Ramos (cell line): Measurements from ENCODE around the gene ZNF776.
"Not testable (repeated sequence)": the region's sequence is repeated elsewhere in the genome, so short reads cannot be mapped to it uniquely, and the experiment has no call there.

Experiments used
- in situ Hi-C: fragments of 300-500 bp; cut with MboI; formaldehyde crosslinking; loops from one replicate; pipeline ENCODE4 v1.14.3; 2022; ENCODE audit warnings: low sequenced_read_pairs; ENCODE audit not compliant: unreplicated experiment

The ZNF776 gene

GRCh38 chr19:57746580-57747471 lies at the start of gene ZNF776:
ZNF776 (plus strand) TSS chr19:57746815; CDS start chr19:57747059, 244 bp downstream.
- in situ Hi-C loops = no loop called here

- in situ Hi-C loops = no loop called here
These were observed 45.0 kb upstream of the ZNF776 start for GRCh38 chr19:57701625-57702024.

DNA sequence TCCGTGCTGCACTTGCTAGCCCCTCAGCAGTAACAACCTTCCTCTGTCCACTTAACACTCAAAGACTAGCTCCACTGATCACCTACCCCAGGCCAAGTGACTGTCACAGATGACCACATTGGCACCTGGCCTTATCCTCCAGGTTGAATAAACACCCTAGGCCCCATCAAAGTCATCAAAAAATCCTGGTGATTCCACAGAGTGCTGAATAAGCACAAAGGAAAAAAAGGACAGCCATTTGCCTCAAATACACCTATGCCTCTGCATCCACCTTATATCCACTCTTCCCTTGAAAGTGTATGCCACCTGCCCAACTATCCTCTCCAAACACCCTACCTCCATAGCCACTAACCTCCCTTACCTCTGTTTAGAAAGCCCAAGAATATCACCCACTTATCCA lies 40.3 kb upstream of the ZNF776 start:
- in situ Hi-C loops = no loop called here

GRCh38 chr19:57708641-57709361 lies 37.8 kb upstream of the ZNF776 start, which contains the start of gene ZNF154:
ZNF154 (minus strand) TSS chr19:57709204; CDS start chr19:57708971, 233 bp downstream.
- in situ Hi-C loops = no loop called here

- in situ Hi-C loops = no loop called here
These were observed 37.0 kb upstream of the ZNF776 start for GRCh38 chr19:57709616-57710015.

GRCh38 chr19:57712222-57712621 lies 34.4 kb upstream of the ZNF776 start:
- in situ Hi-C loops = no loop called here

DNA sequence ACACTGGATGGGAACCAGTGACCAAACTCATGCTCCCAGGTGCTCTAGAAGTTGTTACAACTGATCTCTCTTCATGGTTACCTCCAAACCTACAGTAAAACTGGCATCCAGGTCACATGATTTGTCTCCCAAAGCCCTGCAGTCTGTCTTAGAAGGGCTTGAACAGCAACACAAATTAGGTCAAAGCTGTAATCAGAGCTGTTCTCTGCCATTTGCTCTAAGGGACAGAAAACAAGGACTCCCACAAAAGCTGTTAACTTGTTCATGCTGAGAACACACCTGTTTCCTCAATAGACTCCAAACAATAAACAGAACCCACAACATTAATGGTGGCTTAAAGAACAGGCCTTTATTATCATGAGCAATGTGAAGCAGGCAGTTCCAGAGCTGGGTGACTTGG lies 27.2 kb upstream of the ZNF776 start:
- in situ Hi-C loops = no loop called here

GRCh38 chr19:57719901-57720519 lies 26.6 kb upstream of the ZNF776 start:
- in situ Hi-C loops = no loop called here

- in situ Hi-C loops = no loop called here
These were observed 25.7 kb upstream of the ZNF776 start for GRCh38 chr19:57720878-57721277.

DNA sequence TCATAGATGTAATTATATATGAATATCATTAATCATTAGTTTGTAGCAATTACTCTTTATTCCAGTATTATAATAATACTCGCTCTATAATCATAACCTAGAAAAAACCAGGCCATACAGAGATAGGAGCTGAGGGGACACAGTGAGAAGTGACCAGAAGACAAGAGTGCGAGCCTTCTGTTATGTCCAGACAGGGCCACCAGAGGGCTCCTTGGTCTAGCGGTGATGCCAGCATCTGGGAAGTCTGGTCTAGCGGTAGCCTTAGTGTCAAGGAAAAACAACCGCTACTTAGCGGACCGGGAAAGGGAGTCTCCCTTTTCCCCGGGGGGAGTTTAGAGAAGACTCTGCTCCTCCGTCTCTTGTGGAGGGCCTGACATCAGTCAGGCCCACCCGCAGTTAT lies 8.3 kb upstream of the ZNF776 start:
- in situ Hi-C loops = not testable (repeated sequence)

GRCh38 chr19:57738770-57739169 lies 7.8 kb upstream of the ZNF776 start:
- in situ Hi-C loops = not testable (repeated sequence)

DNA sequence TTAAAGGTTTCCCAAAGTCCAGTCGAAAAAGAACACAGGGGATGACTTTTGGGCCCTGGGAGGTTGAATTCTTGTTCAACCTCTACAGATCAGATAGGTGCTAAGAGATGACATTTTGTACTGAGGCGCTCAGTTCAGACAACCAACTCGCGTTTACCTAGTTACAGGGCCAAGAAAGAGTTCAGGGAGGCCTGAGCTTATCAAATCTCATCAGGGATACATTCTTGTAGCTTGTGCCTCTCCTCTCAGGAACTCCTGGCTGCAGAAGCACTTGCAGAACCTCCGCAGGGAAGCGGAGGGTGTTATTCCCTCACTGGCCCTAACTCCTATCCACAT lies 825 bp downstream of the ZNF776 start:
- in situ Hi-C loops = no loop called here

DNA sequence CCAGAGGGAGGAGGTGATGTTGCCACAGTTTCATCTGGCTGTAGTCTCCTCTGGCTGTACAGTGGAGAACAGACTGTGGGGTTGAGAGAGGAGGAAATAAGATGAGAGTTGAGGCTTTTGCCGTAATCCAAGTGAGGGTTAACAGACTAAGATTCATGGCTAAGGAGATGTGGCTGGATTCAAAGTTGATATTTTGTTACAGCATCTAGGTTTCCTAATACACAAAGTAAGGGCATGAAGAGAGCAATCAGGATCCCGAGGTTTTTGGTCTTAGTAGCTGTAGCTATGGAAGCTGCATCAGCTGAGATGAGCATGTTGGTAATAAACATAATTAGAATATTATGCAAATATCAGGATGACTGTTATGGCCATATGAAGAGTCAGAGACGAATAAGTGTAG lies 1.4 kb downstream of the ZNF776 start:
- in situ Hi-C loops = no loop called here

DNA sequence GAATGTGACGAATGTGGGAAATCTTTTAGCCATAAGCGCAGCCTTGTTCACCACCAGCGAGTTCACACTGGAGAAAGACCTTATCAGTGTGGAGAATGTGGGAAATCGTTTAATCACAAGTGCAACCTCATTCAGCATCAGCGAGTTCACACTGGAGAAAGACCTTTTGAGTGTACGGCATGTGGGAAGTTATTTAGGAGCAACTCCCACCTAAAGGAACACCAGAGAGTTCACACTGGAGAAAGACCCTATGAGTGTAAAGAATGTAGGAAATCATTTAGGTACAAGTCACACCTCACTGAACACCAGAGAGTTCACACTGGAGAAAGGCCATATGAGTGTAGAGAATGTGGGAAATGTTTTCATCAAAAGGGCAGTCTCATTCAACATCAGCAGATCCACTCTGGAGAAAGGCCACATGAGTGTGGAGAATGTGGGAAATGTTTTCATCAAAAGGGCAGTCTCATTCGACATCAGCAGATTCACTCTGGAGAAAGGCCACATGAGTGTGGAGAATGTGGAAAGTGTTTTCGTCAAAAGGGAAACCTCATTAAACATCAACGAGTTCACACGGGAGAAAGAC lies 7.6 kb downstream of the ZNF776 start:
- in situ Hi-C loops = no loop called here

- in situ Hi-C loops = no loop called here
These were observed 8.4 kb downstream of the ZNF776 start for GRCh38 chr19:57755031-57755430.

DNA sequence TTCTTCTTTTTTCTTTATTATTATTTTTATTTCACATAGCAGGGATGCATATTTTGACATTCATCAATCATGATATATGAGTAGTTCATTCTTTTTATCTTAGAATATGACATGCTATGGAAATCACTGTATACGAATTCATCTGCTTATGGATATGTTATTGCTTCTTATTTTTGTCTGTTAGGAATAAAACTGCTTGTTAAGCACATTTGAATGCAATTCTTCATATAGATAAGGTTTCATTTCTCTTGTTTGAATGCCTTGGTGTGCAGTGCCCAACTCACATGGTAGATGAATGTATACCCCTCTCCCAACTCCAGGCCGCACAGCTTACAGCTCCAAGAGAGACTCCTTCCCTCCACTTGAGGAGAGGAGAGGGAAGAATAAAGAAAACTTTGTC lies 11.3 kb downstream of the ZNF776 start:
- in situ Hi-C loops = no loop called here

- in situ Hi-C loops = no loop called here
These were observed 12.5 kb downstream of the ZNF776 start for GRCh38 chr19:57759096-57759495.

DNA sequence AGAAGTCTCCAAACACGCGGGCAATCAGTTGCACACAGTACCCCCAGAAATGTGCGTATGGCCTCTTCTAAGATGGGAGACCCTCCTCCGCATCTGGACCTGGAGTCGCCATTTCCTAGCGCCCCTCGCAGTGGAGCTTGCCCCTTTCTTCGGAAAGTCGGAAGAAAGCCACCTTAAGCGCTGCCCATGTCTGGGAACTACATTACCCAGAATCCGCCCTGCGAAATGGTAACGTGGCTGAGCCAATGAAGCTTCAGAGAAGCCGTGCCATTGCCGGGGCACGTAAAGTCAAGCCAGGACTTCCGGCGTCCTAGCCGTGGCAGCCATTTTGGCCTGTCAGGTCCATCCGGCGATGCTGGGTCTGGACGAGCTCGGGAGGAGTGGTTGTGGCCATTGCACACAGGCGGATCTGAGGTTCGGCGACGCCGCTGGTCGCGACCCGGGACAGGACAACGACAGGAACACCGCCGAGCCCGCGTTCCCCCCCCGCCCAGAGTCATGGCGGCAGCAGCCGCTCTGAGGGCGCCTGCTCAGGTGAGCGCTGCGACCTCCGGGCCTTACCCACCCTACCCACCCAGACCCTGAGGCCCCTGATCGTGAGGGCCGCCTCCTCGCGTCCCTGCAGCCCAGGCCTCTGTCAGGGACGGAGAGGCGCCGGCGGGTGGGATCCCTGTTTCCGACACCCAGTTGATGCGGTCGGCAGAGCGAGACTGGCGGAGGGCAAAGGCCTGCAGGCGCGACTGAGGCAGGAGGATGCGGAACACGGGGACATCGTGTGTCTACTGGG lies 22.9 kb downstream of the ZNF776 start, which contains the start of gene ZNF586:
ZNF586 (plus strand) TSS at position 332 of the 787 bp plus-strand sequence; CDS start at position 499, 167 bp downstream.
- in situ Hi-C loops = no loop called here

DNA sequence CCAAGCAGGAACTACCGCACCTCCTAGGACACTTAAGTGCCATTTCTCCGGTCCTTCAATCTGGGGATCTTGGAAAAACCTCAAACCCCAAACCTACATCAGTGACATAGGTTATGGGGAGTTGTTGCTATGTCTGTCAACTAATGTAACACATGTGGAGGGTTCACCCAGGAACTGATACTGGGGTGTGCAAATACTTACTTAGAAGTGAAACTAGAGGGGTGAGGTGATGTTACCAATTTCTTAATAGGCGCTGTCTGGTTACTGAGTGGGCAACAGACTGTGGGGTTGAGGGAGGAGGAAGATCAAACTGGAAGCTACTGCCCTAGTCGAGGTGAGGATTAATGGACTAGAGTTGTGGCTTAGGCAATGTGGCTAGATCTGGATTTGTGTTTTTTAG lies 24.8 kb downstream of the ZNF776 start:
- in situ Hi-C loops = no loop called here

DNA sequence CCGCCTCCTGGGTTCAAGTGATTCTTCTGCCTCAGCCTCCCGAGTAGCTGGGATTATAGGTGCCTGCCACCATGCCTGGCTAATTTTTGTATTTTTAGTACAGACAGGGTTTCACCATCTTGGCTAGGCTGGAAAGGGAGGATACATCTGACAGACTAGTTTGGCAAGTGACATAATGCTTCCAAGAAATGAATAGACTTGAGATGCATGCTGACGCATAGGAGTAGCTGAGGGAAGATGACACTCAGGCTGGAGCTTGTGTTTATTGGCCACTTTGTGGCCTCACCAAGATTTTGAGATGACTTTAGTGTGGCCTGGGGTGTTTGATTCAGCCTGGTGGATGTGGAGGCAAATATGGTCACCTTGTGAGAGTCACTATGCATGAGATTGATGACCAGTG lies 26.9 kb downstream of the ZNF776 start:
- in situ Hi-C loops = no loop called here
